GM13976 (cell line): ENCODE measurements around the gene CHML.

Experiments
- DNase-seq: peaks from one replicate; pipeline ENCODE4 v3.0.0; 2012; ENCODE audit warnings: low spot score
- CTCF ChIP-seq: IDR thresholded peaks from 2 replicates; pipeline ENCODE4 v1.5.1; 2012; ENCODE audit warnings: borderline replicate concordance, mild to moderate bottlenecking; ENCODE audit not compliant: insufficient read depth; ENCODE audit errors: extremely low read depth, missing control alignments, control extremely low read depth
- in situ Hi-C: fragments of 300-500 bp; cut with MboI; formaldehyde crosslinking; loops from one replicate; pipeline ENCODE4 v1.12.0; 2022; ENCODE audit warnings: low sequenced_read_pairs, mixed read lengths, inconsistent platforms; ENCODE audit not compliant: unreplicated experiment

Gene CHML

GRCh38 chr1:241630476-241630875 lies 9.7 kb downstream of the CHML start:
- TF ChIP-seq CTCF: no peak
- DNase-seq: no peak
- in situ Hi-C loops: no loop called here

GRCh38 chr1:241630005-241630404 lies 10.2 kb downstream of the CHML start:
- in situ Hi-C loops: no loop called here
- no peak for TF ChIP-seq CTCF
- DNase-seq: no peak

- in situ Hi-C loops: loop anchor here (10.0 kb wide), 1 partner anchor 207 kb away; no protein-coding TSS in a partner anchor
These were observed 12.5 kb downstream of the CHML start for GRCh38 chr1:241627453-241628259.

GRCh38 chr1:241624935-241625334 lies 15.2 kb downstream of the CHML start:
- in situ Hi-C loops: loop anchor here (10.0 kb wide), 1 partner anchor 210 kb away; no protein-coding TSS in a partner anchor
- TF ChIP-seq CTCF: no peak
- DNase-seq: no peak

More at GRCh38 chr1:241627453-241628259, 12.5 kb downstream of the CHML start:
- DNase-seq: peak; percentile 36
- peak; percentile 31 for TF ChIP-seq CTCF

- no peak for TF ChIP-seq CTCF
- DNase-seq: no peak
- in situ Hi-C loops: loop anchor here (10.0 kb wide), 1 partner anchor 212 kb away; no protein-coding TSS in a partner anchor
These were observed 17.5 kb downstream of the CHML start for GRCh38 chr1:241622669-241623068.

- in situ Hi-C loops: loop anchor here (10.0 kb wide), 1 partner anchor 377 kb away; the partner anchor contains the start of gene MAP1LC3C
- no peak for DNase-seq
- no peak for TF ChIP-seq CTCF
These were observed 22.7 kb downstream of the CHML start for GRCh38 chr1:241617426-241617825.
